GM19467 (cell line): ENCODE results near the gene BDP1.
A peak's percentile ranks its signal among the peaks of the same experiment; 100 is the strongest.
"Not testable (repeated sequence)": the region's sequence is repeated elsewhere in the genome, so short reads cannot be mapped to it uniquely, and the experiment has no call there.

Experiments
- ATAC-seq: cut with Tn5 transposase; IDR thresholded peaks from one replicate; pipeline ENCODE4 v1.9.1; 2021; ENCODE audit warnings: mild to moderate bottlenecking, moderate library complexity; ENCODE audit not compliant: unreplicated experiment

BDP1 gene

DNA sequence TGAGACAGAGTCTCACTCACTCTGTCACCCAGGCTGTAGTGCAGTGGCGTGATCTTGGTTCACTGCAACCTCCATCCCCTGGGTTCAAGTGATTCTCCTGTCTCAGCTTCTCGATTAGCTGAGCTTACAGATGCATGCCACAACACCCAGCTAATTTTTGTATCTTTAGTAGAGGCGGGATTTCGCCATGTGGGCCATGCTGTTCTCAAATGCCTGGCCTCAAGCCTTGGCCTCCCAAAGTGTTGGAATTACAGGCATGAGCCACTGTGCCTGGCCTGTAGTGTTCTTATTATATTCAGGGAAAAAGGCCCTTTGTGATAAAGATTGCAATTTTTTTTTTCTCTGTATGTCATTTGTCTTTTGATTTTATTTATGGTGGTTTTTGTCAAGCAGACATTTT is 107.7 kb downstream of the BDP1 start:
- ATAC-seq = no peak

DNA sequence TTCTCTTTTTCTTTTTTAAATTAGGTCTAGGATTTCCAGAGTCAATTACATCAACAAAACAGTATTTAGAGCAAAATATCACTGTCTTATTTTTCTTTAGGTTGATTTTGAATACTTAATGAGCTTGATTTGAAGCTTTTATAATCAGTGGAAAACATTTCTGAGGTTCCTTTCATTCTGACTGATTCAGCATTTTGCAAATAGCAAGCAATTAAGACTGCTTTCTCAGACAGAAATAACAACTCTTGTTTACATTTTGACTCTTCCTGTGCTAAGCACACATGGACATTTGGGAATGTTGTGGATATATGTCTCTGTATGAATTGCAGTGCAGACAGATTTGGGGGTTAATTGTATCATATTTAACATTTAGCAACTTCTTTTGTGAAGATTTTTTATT is 109.4 kb downstream of the BDP1 start:
- ATAC-seq = no peak

DNA sequence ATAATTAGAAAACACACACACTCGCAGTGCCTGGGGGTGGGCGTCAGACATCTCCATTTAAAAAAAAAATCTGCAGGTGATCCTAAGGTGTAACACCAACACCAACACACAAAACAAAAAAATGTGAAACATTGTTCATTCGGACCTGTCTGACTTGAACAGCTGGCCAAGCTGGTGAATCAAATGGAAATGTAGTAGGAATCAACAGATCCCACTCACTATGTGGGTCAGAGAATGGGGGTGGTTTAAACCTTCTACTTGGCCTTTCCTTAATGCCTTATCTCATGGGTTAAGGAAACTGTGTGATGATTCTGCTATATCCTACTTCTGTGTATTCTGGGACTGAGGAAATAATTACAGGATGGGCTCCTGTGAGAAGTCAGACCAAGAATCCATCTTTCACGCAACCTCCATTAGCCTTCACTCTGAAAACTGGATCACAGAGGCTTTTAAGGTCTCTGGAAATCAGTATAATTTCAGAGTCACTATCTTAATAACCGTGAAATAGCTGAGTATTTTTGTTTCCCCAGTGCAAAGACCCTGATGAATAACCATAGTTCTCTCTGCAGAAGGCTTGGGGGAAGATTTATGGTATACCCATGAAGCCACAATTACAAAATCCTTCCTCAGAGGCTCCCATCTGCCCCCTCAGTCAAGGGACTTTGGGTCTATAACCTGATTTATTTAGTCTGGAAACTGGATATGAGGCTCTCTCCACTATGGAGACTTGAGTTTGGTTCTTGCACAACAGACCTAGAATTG is 114.5 kb downstream of the BDP1 start:
- no peak for ATAC-seq

DNA sequence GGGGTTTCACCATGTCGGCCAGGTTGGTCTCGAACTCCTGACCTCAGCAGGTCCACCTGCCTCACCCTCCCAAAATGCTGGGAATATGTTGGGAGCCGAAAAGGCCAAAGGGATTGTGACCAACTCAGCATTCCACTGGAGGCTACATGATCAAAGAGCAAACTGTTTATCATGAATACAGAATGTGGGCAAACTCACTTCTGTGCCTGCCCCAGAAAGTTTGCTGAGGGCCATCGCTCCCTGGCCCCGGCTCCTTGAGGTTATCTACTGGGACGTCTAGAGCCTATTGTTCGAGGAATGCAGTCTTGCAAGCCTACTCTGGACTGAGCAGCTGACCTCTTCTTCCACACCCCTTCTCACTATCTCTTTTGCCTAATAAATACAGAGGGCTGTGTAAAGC is 116.4 kb downstream of the BDP1 start:
- not testable (repeated sequence) for ATAC-seq

DNA sequence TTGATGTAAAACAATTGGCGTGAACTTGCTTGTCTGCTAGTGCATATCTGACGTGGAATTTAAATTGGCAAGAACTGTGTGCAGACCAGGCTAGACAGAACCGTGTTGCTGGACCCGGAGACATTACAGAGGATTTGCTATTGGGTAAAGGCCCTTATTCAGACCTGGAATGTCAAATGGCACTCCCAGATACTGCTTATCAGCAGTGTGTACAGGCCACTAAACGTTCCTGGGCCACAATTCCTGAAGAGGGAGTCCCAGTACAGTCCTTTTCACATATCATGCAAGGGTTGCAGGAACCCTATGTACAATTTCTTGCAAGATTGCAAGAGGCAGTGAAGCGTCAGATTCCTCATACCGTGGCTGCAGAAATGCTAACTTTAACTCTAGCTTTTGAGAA is 118.1 kb downstream of the BDP1 start:
- ATAC-seq = no peak

DNA sequence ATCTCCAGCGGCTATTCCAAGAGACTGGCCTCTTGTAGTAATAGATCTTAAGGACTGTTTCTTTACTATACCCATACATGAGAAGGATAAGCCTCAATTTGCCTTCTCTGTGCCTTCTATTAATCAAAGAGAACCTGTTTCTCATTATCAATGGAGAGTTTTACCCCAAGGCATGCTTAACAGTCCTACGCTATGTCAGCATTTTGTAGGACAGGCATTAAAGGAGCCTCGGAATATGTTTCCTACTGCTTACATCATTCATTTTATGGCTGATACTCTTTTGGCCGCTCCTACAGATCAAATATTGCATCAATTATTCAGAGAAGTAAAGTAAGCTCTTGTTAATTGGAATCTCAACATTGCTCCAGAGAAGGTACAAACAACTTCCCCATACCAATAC is 120.1 kb downstream of the BDP1 start:
- not testable (repeated sequence) for ATAC-seq

DNA sequence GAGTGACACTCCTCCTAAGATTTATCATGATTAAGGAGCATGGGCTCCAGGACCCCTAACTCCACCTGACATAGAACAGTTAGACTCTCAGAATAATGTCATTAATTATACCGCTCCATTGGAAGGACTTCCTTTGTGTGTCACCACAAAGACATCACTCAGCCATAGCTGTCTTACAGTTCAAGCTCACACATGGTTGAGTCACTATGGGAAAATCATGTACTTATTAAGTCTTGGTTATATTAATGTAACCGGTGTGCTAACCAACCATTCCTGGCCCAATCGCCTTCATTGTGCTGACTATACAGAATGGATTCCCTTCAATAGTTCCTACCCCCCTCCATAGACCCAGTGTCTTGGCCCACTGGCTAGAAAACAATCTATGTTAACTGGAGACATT is 120.8 kb downstream of the BDP1 start:
- ATAC-seq = no peak

DNA sequence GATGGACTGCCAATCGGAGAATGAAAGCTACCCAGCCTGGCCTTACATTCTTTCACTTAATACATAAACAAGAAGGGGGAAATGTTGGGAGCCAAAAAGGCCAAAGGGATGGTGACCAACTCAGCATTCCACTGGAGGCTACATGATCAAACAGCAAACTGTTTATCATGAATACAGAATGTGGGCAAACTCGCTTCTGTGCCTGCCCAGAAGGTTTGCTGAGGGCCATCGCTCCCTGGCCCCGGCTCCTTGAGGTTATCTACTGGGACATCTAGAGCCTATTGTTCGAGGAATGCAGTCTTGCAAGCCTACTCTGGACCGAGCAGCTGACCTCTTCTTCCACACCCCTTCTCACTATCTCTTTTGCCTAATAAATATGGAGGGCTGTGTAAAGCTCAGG is 122.4 kb downstream of the BDP1 start:
- not testable (repeated sequence) for ATAC-seq

DNA sequence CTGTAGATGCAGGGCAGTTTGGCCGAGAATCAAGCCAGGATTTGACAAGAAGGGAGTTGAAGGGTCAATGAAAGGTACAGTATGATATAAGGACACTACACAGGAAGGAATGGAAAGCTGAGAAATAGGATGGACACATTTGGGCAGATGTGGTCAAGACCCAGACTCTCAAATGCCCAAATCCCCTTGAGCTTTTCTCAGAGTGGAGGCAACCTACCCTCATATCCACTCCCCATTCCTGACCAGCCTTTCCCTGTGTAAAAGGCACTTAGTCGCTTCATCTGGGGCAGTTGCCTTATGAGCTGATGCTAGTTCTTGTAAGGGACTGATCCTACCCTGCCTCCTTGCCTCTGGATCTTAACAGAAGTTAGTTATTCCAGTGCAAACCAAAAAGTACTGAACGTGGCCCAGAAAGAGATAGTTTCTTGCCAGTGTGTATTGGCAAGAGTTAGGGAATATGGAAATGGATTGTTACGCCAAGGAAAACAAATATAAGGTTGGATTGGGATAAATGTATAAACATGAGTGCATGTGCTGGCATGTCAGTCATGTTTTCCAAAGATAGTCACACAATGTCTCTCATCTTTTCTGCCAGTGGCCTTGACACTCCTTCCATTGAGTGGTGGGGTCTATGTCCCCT is 127.6 kb downstream of the BDP1 start:
- no peak for ATAC-seq

DNA sequence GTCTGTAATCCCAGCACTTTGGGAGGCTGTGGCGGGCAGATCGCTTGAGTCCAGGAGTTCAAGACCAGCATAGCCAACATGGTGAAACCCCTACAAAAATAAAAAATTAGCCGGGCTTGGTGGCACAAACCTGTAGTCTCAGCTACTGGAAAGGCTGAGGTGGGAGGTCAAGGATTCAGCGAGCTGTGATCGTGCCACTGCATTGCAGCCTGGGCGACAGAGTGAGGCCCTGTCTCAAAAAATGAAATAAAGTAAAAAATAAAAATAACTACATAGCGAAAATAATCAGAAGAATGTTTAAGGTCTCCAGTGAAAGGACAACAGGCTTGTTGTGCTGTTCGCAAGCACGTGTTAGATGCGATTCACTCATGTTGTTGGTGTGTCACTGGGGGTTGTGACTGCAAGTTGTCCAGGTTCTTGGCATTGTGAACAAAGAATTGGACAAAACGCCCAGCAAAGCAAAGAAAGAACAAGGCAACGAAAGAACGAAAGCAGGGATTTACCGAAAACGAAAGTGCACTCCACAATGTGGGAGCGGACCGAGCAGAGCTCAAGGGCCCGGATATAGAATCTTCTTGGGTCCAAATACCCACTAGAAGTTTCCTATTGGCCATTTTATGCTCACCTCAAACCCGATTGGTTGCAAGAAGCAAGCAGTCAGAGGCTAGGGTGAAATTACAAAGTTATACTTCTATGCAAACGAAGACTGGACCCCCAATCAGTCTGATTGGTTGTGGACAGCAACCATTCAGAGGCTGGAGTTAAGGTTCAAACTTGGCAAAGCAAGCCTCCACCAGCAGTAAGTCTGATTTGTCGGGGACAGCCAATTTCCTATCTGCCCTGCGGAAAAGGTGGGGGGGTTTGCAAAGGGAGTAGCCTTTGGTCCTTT is 130.8 kb downstream of the BDP1 start:
- no peak for ATAC-seq

DNA sequence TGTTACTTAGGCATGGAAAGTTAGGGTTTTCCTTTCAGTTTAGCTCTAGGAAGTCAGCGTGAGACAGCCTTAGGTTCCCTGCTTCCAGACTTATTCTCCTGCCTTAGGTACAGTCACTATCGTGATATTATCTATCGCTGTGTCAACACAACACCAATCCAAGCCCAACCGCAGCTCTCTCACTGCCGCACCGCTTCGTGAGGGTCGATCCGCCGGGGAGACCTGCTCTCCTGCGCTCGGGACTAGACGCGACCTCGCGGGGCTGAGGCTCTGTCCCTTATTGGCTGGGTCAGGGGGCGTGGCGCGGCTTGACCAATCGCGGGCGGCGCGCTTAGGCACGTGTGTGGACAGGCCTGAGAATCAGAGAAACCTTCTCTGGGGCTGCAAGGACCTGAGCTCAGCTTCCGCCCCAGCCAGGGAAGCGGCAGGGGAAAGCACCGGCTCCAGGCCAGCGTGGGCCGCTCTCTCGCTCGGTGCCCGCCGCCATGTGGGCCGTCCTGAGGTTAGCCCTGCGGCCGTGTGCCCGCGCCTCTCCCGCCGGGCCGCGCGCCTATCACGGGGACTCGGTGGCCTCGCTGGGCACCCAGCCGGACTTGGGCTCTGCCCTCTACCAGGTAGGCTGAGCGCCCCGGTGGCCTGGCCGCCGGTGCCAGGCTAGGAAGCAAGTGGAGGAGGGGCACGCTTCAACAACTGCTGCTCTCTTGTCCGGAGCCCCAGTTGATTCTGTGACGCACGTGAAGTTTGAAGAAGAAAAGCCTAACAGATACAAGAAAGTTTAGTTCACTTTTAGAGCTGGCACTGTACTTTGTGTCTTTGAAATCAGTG is 131.7 kb downstream of the BDP1 start, which contains the start of gene MCCC2:
Gene MCCC2, plus strand, starts transcription at position 400 of the 825 bp plus-strand sequence. Its CDS starts 86 bp downstream, at position 486.
- ATAC-seq = peak; percentile 97

DNA sequence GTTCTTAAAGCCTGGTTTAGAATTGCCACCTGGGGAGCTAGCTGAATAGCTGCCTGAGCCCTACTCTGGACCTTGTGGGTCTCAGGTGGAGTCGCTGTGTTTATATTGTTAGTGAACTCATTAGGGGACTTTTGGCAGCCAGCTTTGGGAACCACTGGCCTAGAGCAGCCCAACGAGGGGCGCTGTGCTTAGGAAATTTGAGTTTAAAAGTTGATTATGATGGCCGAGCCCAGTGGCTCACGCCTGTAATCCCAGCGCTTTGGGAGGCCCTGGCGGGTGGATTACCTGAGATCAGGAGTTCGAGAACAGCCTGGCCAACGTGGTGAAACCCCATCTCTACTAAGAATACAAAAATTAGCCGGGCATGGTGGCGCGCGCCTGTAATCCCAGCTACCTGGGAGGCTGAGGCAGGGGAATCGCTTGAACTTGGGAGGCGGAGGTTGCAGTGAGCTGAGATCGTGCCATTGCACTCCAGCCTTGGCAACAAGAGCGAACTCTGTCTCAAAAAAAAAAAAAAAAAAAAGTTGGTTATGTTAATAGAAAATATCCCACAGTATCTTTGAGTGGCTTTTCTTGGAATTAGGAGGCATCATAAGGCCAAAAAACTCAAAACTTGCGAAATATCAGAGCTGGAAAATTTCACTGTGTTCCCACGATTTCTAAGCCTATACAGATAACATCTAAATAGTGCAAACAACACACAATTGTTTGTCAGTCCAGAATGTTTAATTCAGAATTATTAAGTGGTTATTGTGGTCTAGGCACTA is 132.5 kb downstream of the BDP1 start:
- ATAC-seq = peak; percentile 8

DNA sequence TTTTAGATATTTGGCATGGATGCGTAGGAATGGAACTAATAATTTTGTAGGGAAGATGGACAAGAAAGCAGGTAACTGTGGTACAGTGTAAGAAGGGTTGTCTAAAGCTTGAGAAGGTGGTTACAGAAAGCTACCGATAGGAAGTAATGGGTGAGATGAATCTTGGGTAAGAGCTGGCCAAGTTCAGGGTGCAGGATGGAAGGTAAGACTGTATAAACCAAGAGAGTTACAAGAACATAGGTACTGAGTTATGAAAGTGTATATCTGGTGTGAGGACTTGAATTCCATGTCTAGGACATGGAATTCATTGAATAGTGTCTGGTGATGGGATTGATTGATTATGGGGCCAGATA is 133.1 kb downstream of the BDP1 start:
- no peak for ATAC-seq

DNA sequence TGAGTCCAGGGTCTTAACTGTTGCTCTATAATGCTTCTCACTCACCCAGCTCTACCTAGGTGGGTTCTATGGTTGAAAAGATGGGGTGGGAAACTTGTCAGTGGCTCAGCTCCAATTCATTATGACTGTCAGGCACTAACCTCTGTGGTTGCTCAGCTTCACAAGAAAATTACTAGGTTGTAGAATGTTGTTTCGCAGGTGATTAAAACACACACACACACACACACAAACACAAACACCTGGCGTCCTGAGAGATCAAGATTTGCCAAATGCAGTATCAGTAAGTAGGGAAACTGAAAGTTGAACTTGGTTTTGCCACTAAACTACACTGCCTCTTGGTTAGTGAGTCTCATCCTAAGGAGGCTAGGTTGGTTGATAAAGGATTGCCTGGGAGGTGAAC is 134.5 kb downstream of the BDP1 start:
- ATAC-seq = no peak

DNA sequence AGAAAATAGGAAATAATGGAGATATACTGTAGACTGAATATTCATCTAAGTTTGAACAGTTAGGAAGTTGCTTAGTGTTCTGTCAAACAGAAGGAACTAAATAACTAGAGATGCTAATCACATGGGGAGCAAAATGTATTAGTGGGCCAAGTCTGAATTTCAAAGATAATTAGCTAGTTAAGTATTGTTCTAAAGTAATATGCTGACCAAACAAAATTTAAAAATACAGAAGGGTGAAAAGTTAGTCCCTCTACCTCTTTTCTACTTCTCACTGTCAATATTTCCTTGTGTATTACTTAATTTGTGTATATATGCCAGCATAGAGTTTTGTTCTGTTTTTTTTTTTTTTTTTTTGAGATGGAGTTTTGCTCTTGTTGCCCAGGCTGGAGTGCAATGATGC is 135.6 kb downstream of the BDP1 start:
- no peak for ATAC-seq

DNA sequence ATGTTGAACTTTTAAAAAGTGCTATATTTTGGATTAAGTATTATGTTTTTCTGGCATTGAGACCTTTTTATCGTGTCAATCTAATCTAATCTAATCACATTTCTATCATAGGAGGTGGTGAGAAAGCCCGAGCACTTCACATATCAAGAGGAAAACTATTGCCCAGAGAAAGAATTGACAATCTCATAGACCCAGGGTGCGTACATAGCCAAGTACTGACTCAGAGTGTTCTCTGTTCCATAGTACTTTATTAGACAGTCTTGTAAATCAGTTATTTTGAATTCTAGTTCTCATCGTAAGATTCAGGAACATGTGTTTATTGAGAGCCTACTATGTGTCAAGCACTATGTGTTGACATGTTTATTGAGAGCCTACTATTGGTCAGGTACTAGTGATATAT is 140.7 kb downstream of the BDP1 start:
- no peak for ATAC-seq

DNA sequence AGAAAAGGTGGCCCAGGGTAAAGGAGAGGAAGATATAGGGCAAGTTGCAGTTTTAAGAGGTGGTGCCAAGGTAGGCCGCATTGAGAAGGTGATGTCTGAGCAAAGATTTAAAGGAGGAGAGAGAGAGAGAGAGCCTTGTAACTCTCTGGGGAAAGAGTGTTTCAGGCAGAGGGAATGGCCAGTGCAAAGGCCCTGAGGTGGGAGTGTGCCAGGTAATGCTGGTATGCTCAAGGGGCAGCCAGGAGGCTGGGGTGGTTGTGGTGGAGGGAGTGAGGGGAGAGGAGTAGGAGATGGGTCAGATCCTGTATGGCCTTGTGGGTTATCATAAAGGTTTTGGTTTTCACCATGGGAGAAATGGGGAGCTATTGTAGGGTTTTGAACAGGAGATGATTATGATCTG is 141.6 kb downstream of the BDP1 start:
- ATAC-seq = no peak

DNA sequence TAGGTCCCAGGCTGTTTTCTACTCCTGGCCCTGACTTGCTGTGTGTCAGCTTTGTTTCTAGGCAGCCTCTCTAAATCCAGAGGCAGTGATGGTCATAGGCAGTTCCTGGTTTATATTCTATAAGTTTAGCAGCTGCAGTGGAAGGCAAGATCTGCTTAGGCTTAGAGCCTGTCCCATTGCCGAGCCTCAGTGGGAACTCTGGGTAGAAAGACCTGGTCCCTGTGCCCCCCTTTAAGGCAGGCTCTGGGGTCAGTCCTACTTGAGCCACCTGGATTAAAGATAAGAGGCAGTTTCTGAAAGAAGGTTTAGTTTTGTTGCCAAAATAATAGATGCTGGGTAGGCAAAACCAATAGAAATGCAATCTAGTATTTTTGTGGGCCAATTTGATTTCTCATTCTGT is 145.3 kb downstream of the BDP1 start:
- no peak for ATAC-seq

DNA sequence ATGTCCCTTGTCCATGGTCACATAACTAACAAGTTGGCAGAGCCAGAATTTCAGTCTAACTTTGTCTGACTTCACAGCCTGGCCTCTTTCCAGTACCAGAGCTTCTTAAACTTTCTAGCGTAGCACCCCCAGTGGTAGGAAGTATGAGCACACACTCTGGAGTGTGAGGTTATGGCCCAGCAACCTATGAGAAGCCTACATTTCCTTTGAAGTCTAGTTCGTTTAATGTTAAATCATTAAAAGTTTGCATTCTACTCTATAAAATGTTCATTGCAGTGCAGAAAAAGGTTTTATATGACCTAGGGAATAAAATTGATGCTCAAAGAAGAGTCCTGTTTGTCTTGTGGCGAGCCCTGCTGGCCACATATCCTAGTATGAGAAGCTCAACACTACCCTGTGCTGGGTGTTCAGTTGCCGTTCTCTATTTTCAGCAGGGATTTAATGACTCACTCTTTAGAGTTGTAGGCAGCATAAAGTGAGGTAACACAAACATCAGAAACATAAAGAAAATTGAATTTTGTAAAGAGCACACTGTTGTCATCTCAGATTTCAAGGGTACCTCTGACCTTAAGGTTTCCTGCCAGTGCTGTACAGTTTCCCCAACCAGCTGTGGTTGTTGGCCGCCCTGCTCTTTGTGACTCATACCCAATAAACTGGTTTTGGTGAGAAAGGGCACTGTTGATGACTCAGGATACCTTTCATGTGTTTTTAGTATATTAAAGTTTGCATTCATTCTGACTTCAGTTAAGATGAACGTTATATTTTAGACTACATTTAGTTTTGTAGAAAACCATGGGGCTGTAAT is 146.0 kb downstream of the BDP1 start:
- ATAC-seq = peak; percentile 91
